SU-DHL-6 (cell line): ENCODE data around the gene MRPS24.

Source experiments
- H2AFZ ChIP-seq: fragments of 200-600 bp; sonication (generic); 2 replicates; pipeline ENCODE4 v1.6.1; 2014; ENCODE audit warnings: low read depth, mild to moderate bottlenecking, moderate library complexity, mixed read lengths, antibody characterized with exemption, low read length; ENCODE audit not compliant: severe bottlenecking
- H3F3A ChIP-seq: fragments of 200-600 bp; shearing (Covaris generic); 2 replicates; pipeline ENCODE4 v1.6.0; 2016; ENCODE audit warnings: antibody characterized with exemption, mild to moderate bottlenecking; ENCODE audit not compliant: insufficient read depth
- H3K27ac ChIP-seq: fragments of 200-600 bp; sonication (generic); 2 replicates; pipeline ENCODE4 v1.5.1; 2016; ENCODE audit warnings: low read depth, mild to moderate bottlenecking, low read length, moderate library complexity, mixed read lengths
- H3K27me3 ChIP-seq: fragments of 200-600 bp; sonication (generic), shearing (Covaris generic); 2 replicates; pipeline ENCODE4 v1.6.0; 2014; ENCODE audit warnings: mild to moderate bottlenecking, low read length
- H3K36me3 ChIP-seq: fragments of 200-600 bp; sonication (generic); 2 replicates; pipeline ENCODE4 v1.6.1; 2014; ENCODE audit warnings: mild to moderate bottlenecking, low read length, mixed read lengths
- H3K4me2 ChIP-seq: fragments of 300-600, 200-600 bp; shearing (Covaris generic), sonication (generic); 2 replicates; pipeline ENCODE4 v1.6.0; 2014; ENCODE audit warnings: low read length, low read depth, mild to moderate bottlenecking; ENCODE audit not compliant: poor library complexity, severe bottlenecking
- H3K4me3 ChIP-seq: fragments of 200-600 bp; sonication (generic); 2 replicates; pipeline ENCODE4 v1.5.1; 2014; ENCODE audit warnings: antibody characterized with exemption, low read length, mild to moderate bottlenecking, mixed read lengths; ENCODE audit not compliant: insufficient read depth, poor library complexity, severe bottlenecking
- H3K79me2 ChIP-seq: fragments of 200-600 bp; sonication (generic); 2 replicates; pipeline ENCODE4 v1.6.1; 2014; ENCODE audit warnings: mild to moderate bottlenecking, low read length, moderate library complexity; ENCODE audit not compliant: insufficient read depth
- H3K9ac ChIP-seq: fragments of 200-600 bp; sonication (generic); 2 replicates; pipeline ENCODE4 v1.7.0; 2014; ENCODE audit warnings: mild to moderate bottlenecking, low read length
- H3K9me2 ChIP-seq: fragments of 200-600 bp; sonication (generic); replicated peaks from 2 replicates; pipeline ENCODE4 v1.6.1; 2014; ENCODE audit warnings: low read length; ENCODE audit not compliant: insufficient read depth
- H3K9me3 ChIP-seq: fragments of 200-600 bp; sonication (generic); 2 replicates; pipeline ENCODE4 v1.6.1; 2014; ENCODE audit warnings: low read length, mixed read lengths; ENCODE audit not compliant: insufficient read depth
- H4K20me1 ChIP-seq: fragments of 200-600 bp; sonication (generic); 2 replicates; pipeline ENCODE4 v1.6.1; 2014; ENCODE audit warnings: low read depth, mild to moderate bottlenecking, antibody characterized with exemption, low read length, moderate library complexity, mixed read lengths
- CTCF ChIP-seq: fragments of 200-600 bp; sonication (generic); IDR thresholded peaks from one replicate; pipeline ENCODE4 v1.5.1; 2017; ENCODE audit warnings: antibody characterized with exemption, mild to moderate bottlenecking, low read length, moderate library complexity; ENCODE audit not compliant: insufficient read depth, poor library complexity, severe bottlenecking
- EZH2phosphoT487 ChIP-seq: fragments of 200-600 bp; sonication (generic), shearing (Covaris generic); conservative IDR thresholded peaks from 2 replicates; pipeline ENCODE4 v1.6.1; 2018; ENCODE audit warnings: mild to moderate bottlenecking, antibody characterized with exemption, low read length, moderate library complexity, mixed read lengths

MRPS24 gene

GRCh38 chr7:43906331-43907010, 37.2 kb upstream of the MRPS24 start, which contains the start of gene URGCP:
TSS of gene URGCP (minus strand) at chr7:43906596. CDS start at chr7:43906575, 21 bp downstream.
- peak within 1 kb of the TSS; percentile 54 for H3K4me3 ChIP-seq
- no peaks in the 10 kb centered on the region for H3K9me3 ChIP-seq
- H3K4me2 ChIP-seq = peak within 1 kb of the TSS; percentile 61
- no peaks in the 10 kb centered on the region for H3K36me3 ChIP-seq
- H3K9ac ChIP-seq = peak within 1 kb of the TSS; percentile 55
- TF ChIP-seq EZH2phosphoT487 (no peak), CTCF (no peak)
- H3K27ac ChIP-seq = peak within 1 kb of the TSS; percentile 53
- peaks cover 17% of the 10 kb centered on the region for H3F3A ChIP-seq
- H2AFZ ChIP-seq = peak within 1 kb of the TSS; percentile 93
- H3K79me2 ChIP-seq = peaks cover 4% of the 10 kb centered on the region; the same call in 1 of the 2 replicates
- H3K27me3 ChIP-seq = no peaks in the 10 kb centered on the region
- H4K20me1 ChIP-seq = no peaks in the 10 kb centered on the region
- no peaks in the 10 kb centered on the region for H3K9me2 ChIP-seq

DNA sequence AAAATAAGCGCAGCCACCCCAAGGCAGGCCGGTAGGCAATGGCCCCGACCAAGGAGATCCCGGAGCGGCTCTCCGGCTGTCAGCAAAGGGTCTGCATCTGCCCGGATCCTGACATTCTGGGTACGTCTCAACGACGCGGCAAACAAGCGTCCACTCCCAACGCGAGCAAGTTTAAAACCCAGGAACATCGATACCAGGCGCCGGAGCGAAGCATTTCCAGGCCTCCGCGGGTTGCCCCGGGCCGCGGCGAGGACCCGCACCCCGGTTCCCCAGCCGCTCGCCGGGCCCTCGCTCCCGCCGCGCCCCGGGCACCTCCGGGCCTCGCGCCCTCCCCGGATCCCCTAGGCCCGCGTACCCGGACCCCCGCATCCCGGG, 36.6 kb upstream of the MRPS24 start:
- Histone ChIP-seq H3K27ac (no peak overlapping the region), H3K36me3 (no peaks in the 10 kb centered on the region), H3K27me3 (no peaks in the 10 kb centered on the region), H4K20me1 (no peaks in the 10 kb centered on the region), H3K4me2 (peak overlapping the region; percentile 61), H3K4me3 (peak overlapping the region; percentile 53), H3F3A (peaks cover 17% of the 10 kb centered on the region), H2AFZ (peak overlapping the region; percentile 37), H3K79me2 (peaks cover 4% of the 10 kb centered on the region; the same call in 1 of the 2 replicates), H3K9ac (peak overlapping the region; percentile 55), H3K9me3 (no peaks in the 10 kb centered on the region), H3K9me2 (no peaks in the 10 kb centered on the region)
- TF ChIP-seq EZH2phosphoT487 (no peak), CTCF (no peak)

DNA sequence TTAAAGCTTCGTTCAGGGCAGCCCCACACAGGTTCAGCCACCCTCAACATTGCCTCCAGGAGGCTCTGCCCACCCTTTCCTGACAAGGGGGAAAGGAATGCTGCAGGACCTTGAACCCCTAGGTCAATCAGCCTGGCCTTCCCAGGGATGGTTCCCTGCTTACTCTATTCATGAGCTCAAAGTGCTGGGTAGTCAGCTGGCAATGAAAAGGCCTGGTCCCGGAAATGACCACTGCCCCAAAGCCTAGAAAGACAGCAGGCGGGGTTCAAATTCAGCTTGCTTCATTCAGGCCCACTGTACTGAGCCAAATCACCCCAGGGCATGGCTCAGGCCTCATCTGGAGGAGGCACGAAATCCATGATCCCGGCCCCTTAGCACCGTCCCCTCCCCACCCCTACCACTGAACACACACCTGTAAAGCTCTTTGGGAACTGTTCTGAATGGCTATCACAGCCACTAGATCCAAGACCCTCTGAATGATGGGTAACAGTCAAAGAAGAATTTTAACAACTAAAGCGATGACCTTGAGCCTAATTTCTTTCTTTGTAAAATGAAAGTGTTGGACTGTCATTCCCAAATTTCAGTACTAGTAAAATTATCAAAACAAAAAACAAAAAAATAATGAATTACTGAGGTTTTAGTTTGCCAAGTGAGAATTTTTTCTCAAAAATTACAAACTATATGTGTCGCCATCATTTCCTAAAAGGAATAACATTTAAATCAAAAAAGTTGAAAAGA, 36.1 kb upstream of the MRPS24 start:
- H4K20me1 ChIP-seq = no peaks in the 10 kb centered on the region
- no peaks in the 10 kb centered on the region for H3K9me2 ChIP-seq
- no peaks in the 10 kb centered on the region for H3K9me3 ChIP-seq
- peak overlapping the region; percentile 61 for H3K4me2 ChIP-seq
- peaks cover 4% of the 10 kb centered on the region; the same call in 1 of the 2 replicates for H3K79me2 ChIP-seq
- H3K27me3 ChIP-seq = no peaks in the 10 kb centered on the region
- peak overlapping the region; percentile 37 for H2AFZ ChIP-seq
- TF ChIP-seq EZH2phosphoT487 (no peak), CTCF (no peak)
- H3K27ac ChIP-seq = no peak overlapping the region
- peak overlapping the region; percentile 53 for H3K4me3 ChIP-seq
- no peaks in the 10 kb centered on the region for H3K36me3 ChIP-seq
- H3F3A ChIP-seq = peaks cover 17% of the 10 kb centered on the region
- peak overlapping the region; percentile 55 for H3K9ac ChIP-seq
